HUES6 (cell line): ENCODE results near the gene RPL11.
"Not testable (repeated sequence)": the region's sequence is repeated elsewhere in the genome, so short reads cannot be mapped to it uniquely, and the experiment has no call there.

Experiments
- H3K27ac ChIP-seq: 2 replicates; pipeline ENCODE4 v1.7.0; 2013; ENCODE audit warnings: low read depth, mild to moderate bottlenecking, low read length, inconsistent platforms
- H3K27me3 ChIP-seq: 2 replicates; pipeline ENCODE4 v1.6.1; 2013; ENCODE audit warnings: low read length; ENCODE audit not compliant: control insufficient read depth, insufficient read depth
- H3K36me3 ChIP-seq: 2 replicates; pipeline ENCODE4 v1.6.1; 2013; ENCODE audit warnings: low read length; ENCODE audit not compliant: control insufficient read depth, insufficient read depth
- H3K4me1 ChIP-seq: 2 replicates; pipeline ENCODE4 v1.6.1; 2013; ENCODE audit warnings: low read length; ENCODE audit not compliant: control insufficient read depth, insufficient read depth
- H3K4me3 ChIP-seq: 2 replicates; pipeline ENCODE4 v1.5.1; 2013; ENCODE audit warnings: low read depth, low read length
- H3K9ac ChIP-seq: one replicate; pipeline ENCODE4 v1.6.1; 2013; ENCODE audit warnings: mild to moderate bottlenecking, low read length
- H3K9me3 ChIP-seq: 2 replicates; pipeline ENCODE4 v1.6.1; 2013; ENCODE audit warnings: low read depth, low read length; ENCODE audit not compliant: control insufficient read depth, insufficient read depth

The RPL11 gene

DNA sequence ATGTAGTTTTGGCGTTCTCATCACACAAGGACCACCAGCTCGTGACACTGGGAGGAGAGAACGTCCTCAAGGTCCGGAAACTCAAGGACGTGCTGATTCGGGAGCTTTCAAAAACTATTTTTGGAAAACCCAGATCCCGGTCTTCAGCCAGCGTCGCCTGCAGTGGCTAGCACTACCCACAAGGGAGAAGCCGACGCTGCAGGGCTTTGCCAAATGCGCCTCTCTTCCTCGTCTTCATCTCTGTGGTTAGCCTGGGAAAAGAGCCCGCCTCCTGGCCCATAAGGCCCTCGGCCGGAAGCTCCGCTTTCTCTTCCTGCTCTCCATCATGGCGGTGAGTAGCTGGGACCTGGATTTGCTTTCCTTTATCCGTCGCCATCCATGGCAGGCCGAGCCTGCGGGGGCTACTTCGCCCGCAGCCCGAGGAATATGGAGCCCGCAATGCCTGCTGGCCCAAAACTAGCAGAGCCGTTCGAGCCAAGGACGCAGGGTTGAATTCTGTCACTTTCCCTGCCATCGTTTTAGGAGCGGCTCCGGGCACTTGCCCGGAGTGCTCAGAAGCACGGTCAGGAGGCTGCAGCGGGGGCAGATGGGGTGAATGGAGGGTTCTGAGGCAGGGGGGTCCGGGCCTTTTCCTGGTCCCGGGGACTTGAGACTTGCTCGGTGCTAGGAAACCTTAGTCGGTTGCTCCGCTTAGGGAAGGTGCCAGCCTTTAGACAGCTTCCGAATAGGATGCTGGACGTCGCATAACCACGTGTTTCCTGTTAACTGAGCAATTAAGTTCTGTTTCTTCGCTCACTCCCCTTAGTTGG lies at the start of gene RPL11:
Gene RPL11, plus strand, starts transcription at position 308 of the 809 bp plus-strand sequence. Its CDS starts 18 bp downstream, at position 326.
- peak within 1 kb of the TSS; percentile 82 for H3K4me3 ChIP-seq
- no peaks in the 10 kb centered on the region for H3K27me3 ChIP-seq
- peaks cover 47% of the 10 kb centered on the region for H3K36me3 ChIP-seq
- H3K4me1 ChIP-seq: peaks cover 7% of the 10 kb centered on the region
- peak within 1 kb of the TSS; percentile 96 for H3K27ac ChIP-seq
- H3K9ac ChIP-seq: peak within 1 kb of the TSS; percentile 94
- 0 out of 2 replicates have a peak, but pooled peaks cover 10% of the 10 kb centered on the region for H3K9me3 ChIP-seq

DNA sequence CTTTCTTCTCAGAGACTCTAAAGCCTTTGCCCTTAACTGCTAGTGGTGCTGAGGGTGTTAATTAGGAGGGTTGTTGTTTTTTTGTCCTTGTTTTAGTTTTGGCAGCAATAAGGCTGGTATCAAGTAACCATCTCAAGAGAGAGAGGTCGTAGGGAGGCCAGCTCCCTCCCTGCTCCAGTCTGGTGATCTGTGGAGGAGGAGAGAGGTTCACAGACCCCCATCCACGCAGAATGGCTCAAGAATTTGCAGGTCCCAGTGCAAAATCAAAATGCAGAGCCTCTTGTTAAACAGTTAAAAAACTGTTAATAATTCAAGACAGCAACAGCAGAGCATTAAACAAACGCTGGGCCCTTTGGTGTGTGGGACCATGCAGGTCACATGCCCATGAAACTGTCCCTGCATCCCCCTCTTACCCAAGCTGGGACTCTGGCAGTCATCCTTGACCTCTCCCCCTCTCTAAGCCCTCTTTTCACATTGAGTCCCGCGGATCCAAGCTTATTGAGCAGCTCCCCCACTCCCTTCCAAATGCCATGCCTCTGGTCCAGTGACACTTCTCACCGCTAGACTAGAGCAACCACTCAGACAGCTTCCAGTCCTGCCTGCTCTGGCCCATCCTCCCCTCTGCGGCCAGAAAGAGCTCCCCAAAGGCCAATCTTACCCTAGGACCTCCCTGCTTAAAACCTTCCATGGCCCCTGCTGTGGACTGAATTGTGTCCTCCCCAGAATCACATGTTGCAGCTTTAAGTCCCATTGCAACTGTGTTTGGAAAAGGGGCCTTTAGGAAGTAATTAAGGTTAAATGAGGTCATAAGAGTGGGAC lies 47.7 kb upstream of the RPL11 start:
- Histone ChIP-seq H3K9me3 (no peaks in the 10 kb centered on the region; the same call in 1 of the 2 replicates), H3K27me3 (no peaks in the 10 kb centered on the region), H3K27ac (no peak overlapping the region), H3K9ac (no peak overlapping the region), H3K4me1 (peaks cover 5% of the 10 kb centered on the region; the same call in 1 of the 2 replicates), H3K36me3 (no peaks in the 10 kb centered on the region), H3K4me3 (no peak overlapping the region)

DNA sequence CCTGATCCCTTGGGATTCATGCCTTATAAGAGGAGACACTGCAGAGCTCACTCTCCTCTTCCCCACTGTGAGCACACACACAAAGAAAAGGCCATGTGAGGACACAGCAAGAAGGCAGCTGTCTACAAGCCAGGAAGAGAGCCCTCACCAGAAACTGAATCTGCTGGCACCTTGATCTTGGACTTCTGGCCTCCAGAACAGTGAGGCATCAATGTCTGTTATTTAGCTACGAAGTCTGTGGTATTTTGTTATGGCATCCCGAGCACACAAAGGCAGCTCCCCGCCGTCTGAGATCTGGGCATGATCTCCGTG lies 47.1 kb upstream of the RPL11 start:
- Histone ChIP-seq H3K27ac (no peak overlapping the region), H3K36me3 (no peaks in the 10 kb centered on the region), H3K4me3 (no peak overlapping the region), H3K9me3 (no peaks in the 10 kb centered on the region; the same call in 1 of the 2 replicates), H3K4me1 (peaks cover 5% of the 10 kb centered on the region; the same call in 1 of the 2 replicates), H3K9ac (no peak overlapping the region), H3K27me3 (no peaks in the 10 kb centered on the region)

DNA sequence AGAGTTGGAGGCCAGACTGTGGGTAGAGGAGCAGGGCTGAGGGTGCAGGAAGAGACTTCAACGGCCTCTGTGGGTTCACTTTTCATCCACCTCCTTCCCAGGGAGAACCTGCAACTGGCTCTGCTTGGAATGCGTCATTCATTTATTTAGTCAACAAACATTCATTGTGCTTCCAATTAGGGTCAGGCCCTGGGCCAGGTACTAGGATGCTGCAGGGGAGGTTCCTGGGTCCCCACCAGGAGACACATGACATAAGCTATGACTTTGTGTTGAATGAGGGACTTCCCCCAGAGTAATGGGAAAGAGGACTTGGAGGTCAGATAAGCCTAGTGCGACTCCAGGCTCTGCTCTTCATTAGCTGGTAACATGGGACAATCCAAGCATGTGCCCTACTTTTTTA lies 46.3 kb upstream of the RPL11 start:
- Histone ChIP-seq H3K27ac (no peak overlapping the region), H3K4me3 (no peak overlapping the region), H3K36me3 (no peaks in the 10 kb centered on the region), H3K27me3 (0 out of 2 replicates have a peak, but pooled peaks cover under 1% of the 10 kb centered on the region), H3K9me3 (no peaks in the 10 kb centered on the region), H3K4me1 (peaks cover 5% of the 10 kb centered on the region; the same call in 1 of the 2 replicates), H3K9ac (no peak overlapping the region)

DNA sequence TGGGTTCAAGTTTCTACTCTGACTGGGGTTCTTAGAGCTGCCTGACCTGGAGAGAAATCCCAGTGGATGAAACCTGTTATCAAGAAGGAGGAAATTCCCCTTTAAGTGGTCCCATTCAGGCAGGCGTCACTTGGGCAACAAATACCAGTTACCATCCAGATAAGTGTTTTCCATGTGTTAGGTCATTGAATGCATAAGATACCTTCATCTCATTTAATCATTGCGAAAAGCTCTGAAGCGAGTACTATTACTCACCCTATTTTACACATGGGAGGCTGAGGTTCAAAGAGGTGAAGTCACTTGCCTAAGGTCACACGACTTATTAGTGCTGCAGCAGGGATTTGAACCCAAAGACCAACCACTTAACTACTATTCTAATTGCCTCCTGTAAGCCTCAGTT lies 45.5 kb upstream of the RPL11 start:
- Histone ChIP-seq H3K4me1 (peaks cover 5% of the 10 kb centered on the region; the same call in 1 of the 2 replicates), H3K4me3 (no peak overlapping the region)

DNA sequence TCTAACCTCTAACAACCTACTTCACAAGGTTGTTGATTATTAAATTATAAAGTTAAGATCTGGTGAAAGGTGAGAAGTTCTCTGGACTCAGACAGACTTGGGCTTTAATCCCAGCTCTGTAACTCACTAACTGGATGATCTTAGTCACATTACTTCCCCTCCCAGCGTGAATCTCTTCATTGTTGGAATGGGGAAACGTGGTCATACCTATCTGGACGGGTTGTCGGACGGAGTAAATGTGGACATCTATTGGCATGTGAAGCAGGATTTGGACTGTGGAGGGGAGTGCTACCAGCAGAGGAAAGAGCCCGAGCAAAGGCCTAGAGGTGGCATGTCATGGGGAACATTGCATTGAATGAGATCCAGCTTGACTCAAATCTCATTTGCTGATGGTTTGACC lies 45.1 kb upstream of the RPL11 start:
- Histone ChIP-seq H3K36me3 (no peaks in the 10 kb centered on the region), H3K27me3 (peaks cover 3% of the 10 kb centered on the region; the same call in 1 of the 2 replicates), H3K4me1 (peaks cover 5% of the 10 kb centered on the region; the same call in 1 of the 2 replicates), H3K9ac (no peak overlapping the region), H3K4me3 (no peak overlapping the region), H3K27ac (no peak overlapping the region), H3K9me3 (no peaks in the 10 kb centered on the region)

More for the DNA sequence above, 45.5 kb upstream of the RPL11 start:
- no peaks in the 10 kb centered on the region for H3K9me3 ChIP-seq
- H3K36me3 ChIP-seq: no peaks in the 10 kb centered on the region
- H3K27ac ChIP-seq: no peak overlapping the region
- no peak overlapping the region for H3K9ac ChIP-seq
- H3K27me3 ChIP-seq: peaks cover 3% of the 10 kb centered on the region; the same call in 1 of the 2 replicates

DNA sequence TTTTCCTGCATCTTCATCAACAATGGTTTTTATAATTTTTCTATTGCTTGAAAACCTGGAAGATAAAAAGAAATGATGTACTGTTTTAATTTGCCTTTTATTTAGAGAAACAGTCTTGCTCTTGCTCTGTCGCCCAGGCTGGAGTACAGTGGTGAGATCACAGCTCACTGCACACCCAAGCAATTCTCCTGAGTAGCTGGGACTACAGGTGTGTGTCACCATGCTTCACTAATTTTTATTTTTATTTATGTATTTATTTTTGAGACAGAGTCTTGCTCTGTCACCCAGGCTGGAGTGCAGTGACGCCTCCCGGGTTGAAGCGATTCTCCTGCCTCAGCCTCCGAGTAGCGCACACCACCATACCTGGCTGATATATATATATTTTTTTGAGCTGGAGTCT lies 43.0 kb upstream of the RPL11 start:
- Histone ChIP-seq H3K36me3 (no peaks in the 10 kb centered on the region), H3K9me3 (no peaks in the 10 kb centered on the region), H3K4me1 (peaks cover 5% of the 10 kb centered on the region; the same call in 1 of the 2 replicates), H3K4me3 (no peak overlapping the region), H3K27me3 (peaks cover 3% of the 10 kb centered on the region; the same call in 1 of the 2 replicates), H3K27ac (no peak overlapping the region), H3K9ac (no peak overlapping the region)

DNA sequence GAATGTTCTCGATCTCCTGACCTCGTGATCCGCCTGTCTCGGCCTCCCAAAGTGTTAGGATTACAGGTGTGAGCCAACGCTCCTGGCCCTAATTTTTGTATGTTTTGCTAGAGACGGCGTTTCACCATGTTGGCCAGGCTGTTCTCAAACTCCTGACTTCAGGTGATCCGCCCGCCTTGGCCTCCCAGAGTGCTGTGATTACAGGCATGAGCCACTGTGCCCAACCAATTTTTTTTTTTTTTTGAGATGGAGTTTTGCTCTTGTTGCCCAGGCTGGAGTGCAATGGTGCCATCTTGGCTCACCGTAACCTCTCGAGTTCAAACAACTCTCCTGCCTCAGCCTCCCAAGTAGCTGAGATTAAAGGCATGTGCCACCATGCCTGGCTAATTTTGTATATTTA lies 42.4 kb upstream of the RPL11 start:
- H3K9me3 ChIP-seq, H3K27ac ChIP-seq, H3K36me3 ChIP-seq, H3K27me3 ChIP-seq, H3K9ac ChIP-seq, H3K4me3 ChIP-seq, H3K4me1 ChIP-seq: not testable (repeated sequence)

DNA sequence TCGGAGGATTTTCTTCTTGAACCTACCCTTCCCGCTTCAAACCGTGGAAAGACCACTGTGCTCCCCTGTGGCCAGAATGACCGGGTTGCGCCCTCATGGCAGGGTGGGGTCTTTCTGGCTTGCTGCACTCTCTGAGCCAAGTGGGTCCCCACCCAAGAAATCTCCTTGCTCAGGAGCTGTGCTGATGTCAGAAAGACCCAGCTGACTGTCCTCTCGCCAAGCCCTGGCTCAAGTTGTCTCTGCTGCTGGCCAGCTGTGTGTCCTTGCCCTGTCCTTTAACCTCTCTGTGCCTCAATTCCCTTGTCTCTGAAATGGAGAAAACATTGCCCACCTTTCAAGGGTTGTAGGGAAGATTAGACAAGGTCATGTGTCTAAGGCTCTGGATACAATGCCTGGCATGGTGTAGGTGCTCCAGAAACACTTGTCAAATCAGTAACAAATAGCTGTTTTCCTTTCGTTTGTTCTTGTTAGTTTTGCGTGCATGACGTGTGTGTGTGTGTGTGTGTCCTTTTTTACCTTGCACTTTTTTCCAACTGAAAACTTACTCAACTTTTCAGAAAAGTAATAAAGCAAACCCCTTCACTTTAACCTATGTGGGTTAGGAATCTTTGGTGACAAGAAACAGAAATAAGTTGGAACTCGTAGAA lies 41.1 kb upstream of the RPL11 start:
- no peaks in the 10 kb centered on the region for H3K36me3 ChIP-seq
- H3K4me1 ChIP-seq: no peaks in the 10 kb centered on the region
- H3K9me3 ChIP-seq: no peaks in the 10 kb centered on the region
- peaks cover 3% of the 10 kb centered on the region; the same call in 1 of the 2 replicates for H3K27me3 ChIP-seq
- no peak overlapping the region for H3K4me3 ChIP-seq
- no peak overlapping the region for H3K27ac ChIP-seq
- H3K9ac ChIP-seq: no peak overlapping the region

DNA sequence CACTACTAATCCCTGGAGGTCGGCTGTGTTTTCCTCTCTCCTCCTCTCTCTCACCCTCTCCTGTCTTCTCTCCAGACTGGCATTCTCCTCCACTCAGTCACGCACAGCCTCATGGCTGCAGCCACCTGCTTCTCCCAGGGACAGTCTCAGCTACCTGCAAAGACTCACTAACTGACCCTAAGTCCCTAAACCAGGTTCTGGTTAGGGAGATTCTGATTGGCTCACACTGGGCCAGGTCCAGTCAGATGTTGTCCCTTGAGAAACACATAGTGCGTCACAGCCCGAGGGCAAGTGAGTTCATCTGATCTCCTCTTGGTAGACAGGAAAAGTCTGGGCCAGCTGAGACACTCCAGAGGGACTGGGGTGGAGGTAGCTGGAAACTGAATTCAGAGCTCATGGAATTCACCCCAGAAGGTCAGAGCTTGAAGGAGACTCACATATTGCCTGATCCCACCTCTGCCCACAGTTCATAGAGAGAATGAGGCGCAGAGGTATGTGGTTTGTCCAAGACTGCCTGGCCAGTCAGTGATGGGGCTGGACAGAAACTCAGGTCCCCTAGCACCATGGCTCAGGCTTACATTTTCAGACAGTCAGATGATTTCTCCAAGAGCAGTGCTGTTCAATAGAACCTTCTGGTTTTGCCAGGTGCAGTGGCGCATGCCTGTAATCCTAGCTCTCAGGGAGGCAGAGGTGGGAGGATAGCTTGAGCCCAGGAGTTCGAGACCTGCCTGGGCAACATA lies 40.4 kb upstream of the RPL11 start:
- Histone ChIP-seq H3K4me3 (no peak overlapping the region), H3K9me3 (no peaks in the 10 kb centered on the region), H3K9ac (no peak overlapping the region), H3K27ac (no peak overlapping the region), H3K36me3 (no peaks in the 10 kb centered on the region), H3K27me3 (peaks cover 3% of the 10 kb centered on the region; the same call in 1 of the 2 replicates), H3K4me1 (no peaks in the 10 kb centered on the region)
